K562 (cell line): ENCODE measurements around the gene SOCS2. TPM values are rescaled to one million over a fixed set of nuclear protein-coding genes. Genes with fewer than 3 reads are reported as not detected.

Experiments
- ADNP ChIP-seq: fragments of 200-800 bp; sonication (Bioruptor generic); IDR thresholded peaks from 2 replicates; pipeline ENCODE4 v1.6.1; 2016; ENCODE audit warnings: missing genetic modification characterization, missing compliant biosample characterization
- ARNT ChIP-seq, 2 experiments: fragments of 450-650 bp; IDR thresholded peaks; 2 replicates each; pipeline ENCODE4 v1.6.1; 2016; ENCODE audit warnings: mild to moderate bottlenecking in 1 of 2
- DMBX1 ChIP-seq: fragments of 250-450 bp; sonication (Bioruptor Pico); IDR thresholded peaks from 2 replicates; pipeline ENCODE4 v1.8.0; 2022; ENCODE audit warnings: inconsistent platforms, mild to moderate bottlenecking, moderate library complexity, borderline replicate concordance
- HNRNPL ChIP-seq: fragments of 200-400 bp; formaldehyde crosslinking; IDR thresholded peaks from 2 replicates; pipeline ENCODE4 v1.6.1; 2017; ENCODE audit warnings: low read depth, mild to moderate bottlenecking, low read length
- MAFK ChIP-seq: IDR thresholded peaks from 2 replicates; pipeline ENCODE4 v1.6.1; 2011; ENCODE audit warnings: low read length, improper control_type of control experiment
- MXI1 ChIP-seq: IDR thresholded peaks from 2 replicates; pipeline ENCODE4 v1.6.1; 2011; ENCODE audit warnings: low read depth, mild to moderate bottlenecking, improper control_type of control experiment, low read length
- MYBL2 ChIP-seq, 2 experiments: fragments of 450-650 bp in 1 of 2; sonication (generic) in 1 of 2; formaldehyde crosslinking in 1 of 2; IDR thresholded peaks; 2 replicates each; pipeline versions ENCODE4 v1.6.1 to v1.8.1; 2017 to 2022; ENCODE audit warnings: borderline replicate concordance in 1 of 2, inconsistent platforms in 1 of 2, low read depth in 1 of 2, mild to moderate bottlenecking in 1 of 2, missing genetic modification reagents in 1 of 2, moderate library complexity in 1 of 2
- PHF21A ChIP-seq: fragments of 450-650 bp; IDR thresholded peaks from 2 replicates; pipeline ENCODE4 v1.6.1; 2017; ENCODE audit warnings: low read depth, borderline replicate concordance
- RCOR1 ChIP-seq, 2 experiments: IDR thresholded peaks; 2 replicates each; pipeline ENCODE4 v1.6.1; 2012; ENCODE audit warnings: low read depth in 2 of 2, low read length in 2 of 2, borderline replicate concordance in 1 of 2, improper control_type of control experiment in 1 of 2
- SMARCA4 ChIP-seq: fragments of 450-650 bp; IDR thresholded peaks from 2 replicates; pipeline ENCODE4 v1.6.1; 2016
- TAF15 ChIP-seq: fragments of 200-400 bp; formaldehyde crosslinking; IDR thresholded peaks from 2 replicates; pipeline ENCODE4 v1.6.1; 2017; ENCODE audit warnings: mild to moderate bottlenecking, low read depth, low read length, moderate library complexity
- TEAD1 ChIP-seq, 2 experiments: fragments of 450-650 bp in 1 of 2; sonication (generic) in 1 of 2; formaldehyde crosslinking; IDR thresholded peaks; 2 replicates each; pipeline versions ENCODE4 v1.4.0 to v1.8.0; 2020 to 2022; ENCODE audit warnings: mild to moderate bottlenecking in 2 of 2, missing genetic modification reagents in 1 of 2
- polyA plus RNA-seq, 8 experiments: library from polyadenylated mRNA; depleted of rRNA in 4 of 8; stranded (reverse) in 5 of 8; unstranded in 3 of 8; fragments of >200 nt; fragmentation: Nextera tagmentation in 2 of 8; fragmentation: Illumina TruSeq in 1 of 8; extraction: Ambion mirVana in 2 of 8; extraction: Trizol in 1 of 8; gene quantifications; 2 replicates each; pipeline versions ENCODE4 v1.2.1 to v1.2.3, GENCODE V29; 2011 to 2014; ENCODE audit warnings: inconsistent platforms in 1 of 8, missing spikeins in 1 of 8
- total RNA-seq, 7 experiments: library from RNA; depleted of rRNA in 6 of 7; stranded (reverse); fragments of >200 nt in 6 of 7; fragmentation: Illumina TruSeq in 2 of 7; extraction: Trizol in 2 of 7; gene quantifications; 2 replicates each; pipeline versions ENCODE4 v1.2.1 to v1.2.3, GENCODE V29; 2011 to 2021; ENCODE audit warnings: low replicate concordance in 1 of 7
- TF ChIP-seq, protein P1 (sequence below), 2 experiments: IDR thresholded peaks in 1 of 2; conservative IDR thresholded peaks in 1 of 2; 2 replicates each; pipeline ENCODE4 v1.6.1; 2016; ENCODE audit warnings: low read depth in 2 of 2, mild to moderate bottlenecking in 1 of 2, missing compliant biosample characterization in 1 of 2, missing genetic modification characterization in 1 of 2, moderate library complexity in 1 of 2
- TF ChIP-seq, protein P2 (sequence below): sonication (generic); formaldehyde crosslinking; IDR thresholded peaks from 2 replicates; pipeline ENCODE4 v1.8.0; 2022; ENCODE audit warnings: mild to moderate bottlenecking, low read depth, missing genetic modification reagents

The SOCS2 gene
- total and polyA plus RNA-seq, 9 of the 15 experiments (the other 6 are each of a cell fraction or from before 2014, with no cell fraction given): 37.0 to 162 (median 98.7) TPM

DNA sequence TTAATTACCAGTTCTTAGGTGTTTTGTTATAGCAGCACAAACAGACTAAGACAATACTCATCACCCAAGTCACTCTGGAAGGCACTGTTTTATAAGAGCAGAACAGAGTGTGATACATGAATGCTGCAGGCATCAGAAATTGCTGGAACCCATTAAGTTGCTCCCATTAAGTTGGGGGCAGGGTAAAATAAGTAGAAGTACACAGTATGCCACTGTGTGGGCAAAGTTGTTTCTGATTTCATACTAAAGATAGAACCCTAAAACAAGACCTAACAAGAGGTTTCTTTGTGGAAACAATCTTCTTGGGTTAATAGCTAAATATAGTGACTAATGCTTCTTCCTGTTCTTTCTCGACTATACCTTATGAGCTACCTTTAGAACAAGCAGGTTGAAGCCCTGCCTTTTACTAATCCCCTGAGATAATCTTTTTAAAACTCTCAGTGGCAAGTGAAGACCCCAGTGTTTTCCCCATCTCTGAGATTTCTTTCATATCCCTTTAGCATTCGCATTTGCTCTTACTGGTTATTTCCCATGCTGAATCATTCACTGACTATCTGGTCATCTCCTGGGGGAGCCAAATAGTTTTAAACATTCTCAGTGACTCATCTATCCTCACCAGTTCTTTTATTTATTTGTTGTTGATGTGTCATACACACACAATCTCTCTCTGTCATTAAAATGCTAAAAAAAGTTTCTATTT, 52.3 kb downstream of the SOCS2 start (continued):
- TF ChIP-seq, protein P1, sequence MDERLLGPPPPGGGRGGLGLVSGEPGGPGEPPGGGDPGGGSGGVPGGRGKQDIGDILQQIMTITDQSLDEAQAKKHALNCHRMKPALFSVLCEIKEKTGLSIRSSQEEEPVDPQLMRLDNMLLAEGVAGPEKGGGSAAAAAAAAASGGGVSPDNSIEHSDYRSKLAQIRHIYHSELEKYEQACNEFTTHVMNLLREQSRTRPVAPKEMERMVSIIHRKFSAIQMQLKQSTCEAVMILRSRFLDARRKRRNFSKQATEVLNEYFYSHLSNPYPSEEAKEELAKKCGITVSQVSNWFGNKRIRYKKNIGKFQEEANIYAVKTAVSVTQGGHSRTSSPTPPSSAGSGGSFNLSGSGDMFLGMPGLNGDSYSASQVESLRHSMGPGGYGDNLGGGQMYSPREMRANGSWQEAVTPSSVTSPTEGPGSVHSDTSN (CRISPR knock-in tag; IDR thresholded peaks at IDR 0.05; ENCODE audit: low read depth): no peak
- TF ChIP-seq, protein P1 (tag; conservative IDR thresholded peaks at IDR 0.05; ENCODE audit: low read depth): peak; percentile 64
- TF ChIP-seq PHF21A: peak; percentile 60; the same call in 1 of the 2 replicates
- TF ChIP-seq ADNP (tag): 0 out of 2 replicates have a peak, but pooled peaks have one; percentile 53
- TF ChIP-seq RCOR1 (IDR thresholded peaks at IDR 0.05; ENCODE audit: borderline replicate concordance in 1 of 2, low read depth in 2 of 2, low read length in 2 of 2): 0 out of 4 replicates have a peak, but pooled peaks of 1 of the 2 experiments have one; percentile 47
- TF ChIP-seq HNRNPL: no peak
- TF ChIP-seq, protein P2, sequence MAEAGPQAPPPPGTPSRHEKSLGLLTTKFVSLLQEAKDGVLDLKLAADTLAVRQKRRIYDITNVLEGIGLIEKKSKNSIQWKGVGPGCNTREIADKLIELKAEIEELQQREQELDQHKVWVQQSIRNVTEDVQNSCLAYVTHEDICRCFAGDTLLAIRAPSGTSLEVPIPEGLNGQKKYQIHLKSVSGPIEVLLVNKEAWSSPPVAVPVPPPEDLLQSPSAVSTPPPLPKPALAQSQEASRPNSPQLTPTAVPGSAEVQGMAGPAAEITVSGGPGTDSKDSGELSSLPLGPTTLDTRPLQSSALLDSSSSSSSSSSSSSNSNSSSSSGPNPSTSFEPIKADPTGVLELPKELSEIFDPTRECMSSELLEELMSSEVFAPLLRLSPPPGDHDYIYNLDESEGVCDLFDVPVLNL (CRISPR knock-in tag): no peak
- TF ChIP-seq MXI1: no peak
- TF ChIP-seq TAF15: no peak
- no peak for TF ChIP-seq DMBX1
- TF ChIP-seq TEAD1 (CRISPR knock-in tag; IDR thresholded peaks at IDR 0.05): peak in 1 of 2 experiments; percentile 80; a peak in 1 of 4 replicates
- peak; percentile 96 for TF ChIP-seq SMARCA4
- TF ChIP-seq MYBL2 (IDR thresholded peaks at IDR 0.05; ENCODE audit: low read depth): 0 out of 2 replicates have a peak, but pooled peaks have one; percentile 7
- no peak for TF ChIP-seq MYBL2 (CRISPR knock-in tag; IDR thresholded peaks at IDR 0.05; ENCODE audit: borderline replicate concordance)
- TF ChIP-seq ARNT (IDR thresholded peaks at IDR 0.05): 0 out of 4 replicates have a peak, but pooled peaks of 1 of the 2 experiments have one; percentile 41
- TF ChIP-seq MAFK: peak; percentile 68; the same call in 1 of the 2 replicates
